ENCODE results near the gene LRBA. TPM values are rescaled to one million over a fixed set of nuclear protein-coding genes. Genes with fewer than 3 reads are reported as not detected.
A peak's percentile ranks its signal among the peaks of the same experiment; 100 is the strongest.

Gene LRBA
- total and polyA plus RNA-seq, 5 donors from 2014 or later, result 23.0 to 95.3 (median 25.4) TPM

DNA sequence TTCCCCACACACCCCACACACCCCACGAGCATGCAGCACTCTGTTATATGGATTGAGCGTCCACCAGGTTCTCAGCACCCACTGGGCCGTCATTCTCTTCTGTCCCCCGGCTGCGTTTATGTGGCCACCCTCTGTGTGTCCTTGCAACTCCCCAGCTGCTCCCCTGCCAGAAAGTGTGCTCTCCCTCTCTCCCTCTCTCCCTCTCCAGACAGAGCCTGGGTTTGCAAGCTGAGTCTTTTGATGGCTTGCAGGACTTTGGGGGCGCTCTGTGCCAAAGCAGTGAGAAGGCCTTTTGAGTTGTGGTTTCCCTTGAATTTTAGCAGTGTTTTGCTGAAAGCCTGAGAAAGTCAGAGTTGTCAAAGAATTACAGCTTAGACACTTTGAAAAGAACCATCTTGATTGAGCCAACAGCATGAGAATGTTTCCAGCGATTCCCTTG is 763.3 kb downstream of the LRBA start:
- peaks cover 3% of the 10 kb centered on the region for H3K36me3 Mint-ChIP-seq
- Histone ChIP-seq H3K36me3 (ENCODE audit: control insufficient read depth, insufficient read depth, low read length) (no peaks in the 10 kb centered on the region), H3K27ac (ENCODE audit: insufficient read depth, low read length, poor library complexity, severe bottlenecking) (no peak overlapping the region), H3K4me1 (ENCODE audit: control insufficient read depth, insufficient read depth, low read length, poor library complexity, severe bottlenecking) (no peaks in the 10 kb centered on the region), H3K4me3 (ENCODE audit: low read depth, low read length) (no peak overlapping the region), H3K27me3 (ENCODE audit: control insufficient read depth, insufficient read depth, low read length) (peaks cover 3% of the 10 kb centered on the region), H3K9me3 (ENCODE audit: control insufficient read depth in 2 of 2, low read length in 2 of 2) (no peaks in the 10 kb centered on the region)
- DNase-seq, result no peak
- H3K27me3 Mint-ChIP-seq, result peaks cover 6% of the 10 kb centered on the region
- no peak overlapping the region for H3K4me3 Mint-ChIP-seq
- no peak for ATAC-seq (ENCODE audit: low read depth in 2 of 2)
- H3K27ac Mint-ChIP-seq, result peak overlapping the region in 1 of 3 donors; percentile 26
- no peaks in the 10 kb centered on the region for H3K4me1 Mint-ChIP-seq
- H3K9me3 Mint-ChIP-seq, result peaks cover 0 to 1% (median 0%) of the 10 kb centered on the region in 7 donors

DNA sequence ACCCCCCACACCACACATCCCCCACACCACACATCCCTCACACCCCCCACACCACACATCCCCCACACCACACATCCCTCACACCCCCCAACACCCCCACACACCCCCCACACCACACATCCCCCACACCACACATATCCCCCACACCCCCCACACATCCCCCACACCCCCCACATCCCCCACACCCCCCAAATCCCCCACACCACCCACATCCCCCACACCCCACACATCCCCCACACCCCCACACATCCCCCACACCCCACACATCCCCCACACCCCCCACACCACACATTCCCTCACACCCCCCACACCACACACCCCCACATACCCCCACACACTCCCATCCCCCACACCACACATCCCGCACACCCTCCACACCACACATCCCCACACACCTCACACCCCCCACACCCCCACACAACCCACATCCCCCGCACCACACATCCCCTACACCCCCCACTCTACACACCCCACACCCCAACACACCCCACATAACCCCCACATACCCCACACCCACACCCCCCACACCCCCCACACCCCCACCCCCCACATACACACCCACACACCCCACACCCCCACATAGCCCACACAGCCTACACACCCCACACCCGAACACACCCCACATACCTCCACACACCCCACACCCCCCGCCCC is 764.0 kb downstream of the LRBA start:
- H3K4me3 Mint-ChIP-seq, result no peak overlapping the region
- no peak for ATAC-seq (ENCODE audit: low read depth in 2 of 2)
- Histone ChIP-seq H3K36me3 (ENCODE audit: control insufficient read depth, insufficient read depth, low read length) (no peaks in the 10 kb centered on the region), H3K4me1 (ENCODE audit: control insufficient read depth, insufficient read depth, low read length, poor library complexity, severe bottlenecking) (no peaks in the 10 kb centered on the region), H3K4me3 (ENCODE audit: low read depth, low read length) (no peak overlapping the region), H3K9me3 (ENCODE audit: control insufficient read depth in 2 of 2, low read length in 2 of 2) (no peaks in the 10 kb centered on the region), H3K27ac (ENCODE audit: insufficient read depth, low read length, poor library complexity, severe bottlenecking) (no peak overlapping the region), H3K27me3 (ENCODE audit: control insufficient read depth, insufficient read depth, low read length) (peaks cover 3% of the 10 kb centered on the region)
- peaks cover 0 to 1% (median 0%) of the 10 kb centered on the region in 7 donors for H3K9me3 Mint-ChIP-seq
- no peak for DNase-seq
- H3K27ac Mint-ChIP-seq, result no peak overlapping the region
- peaks cover 6% of the 10 kb centered on the region for H3K27me3 Mint-ChIP-seq
- H3K4me1 Mint-ChIP-seq, result no peaks in the 10 kb centered on the region
- H3K36me3 Mint-ChIP-seq, result no peaks in the 10 kb centered on the region

DNA sequence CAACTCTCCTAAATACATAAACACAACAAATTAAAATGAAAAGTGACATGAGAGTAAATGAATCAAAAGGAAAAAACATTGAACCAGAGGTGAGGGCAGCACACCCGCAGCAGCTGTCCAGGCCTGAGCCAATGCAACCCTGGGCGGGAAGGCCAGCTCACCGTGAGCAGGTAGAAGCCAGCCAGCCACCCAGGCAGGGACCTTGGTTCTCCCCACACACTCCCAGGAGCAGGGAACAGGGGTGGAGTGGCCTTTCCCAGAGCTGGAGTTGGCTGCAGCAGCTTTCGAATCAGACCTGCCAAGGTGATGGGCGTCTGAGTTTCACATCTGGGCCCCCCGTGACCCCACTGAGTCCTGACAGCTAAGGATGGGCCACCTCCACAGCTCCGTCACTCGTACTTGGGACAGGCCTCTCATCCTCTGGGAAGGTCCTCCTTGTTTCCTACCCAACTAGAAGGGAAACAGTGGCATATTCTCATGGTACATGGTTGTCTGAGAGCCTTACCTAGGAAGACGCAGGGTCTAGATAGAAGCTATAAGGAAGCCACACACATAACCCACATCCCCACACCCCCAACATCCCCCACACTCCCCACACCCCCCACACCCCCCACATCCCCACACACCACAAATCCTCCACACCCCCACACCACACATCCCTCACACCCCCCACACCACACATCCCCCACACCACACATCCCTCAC is 764.6 kb downstream of the LRBA start:
- Mint-ChIP-seq H3K4me3 (no peak overlapping the region), H3K4me1 (no peaks in the 10 kb centered on the region), H3K27me3 (peaks cover 6% of the 10 kb centered on the region), H3K36me3 (no peaks in the 10 kb centered on the region), H3K9me3 (peaks cover 0 to 1% (median 0%) of the 10 kb centered on the region in 7 donors), H3K27ac (no peak overlapping the region)
- no peaks in the 10 kb centered on the region for H3K4me1 ChIP-seq (ENCODE audit: control insufficient read depth, insufficient read depth, low read length, poor library complexity, severe bottlenecking)
- H3K27ac ChIP-seq (ENCODE audit: insufficient read depth, low read length, poor library complexity, severe bottlenecking), result no peak overlapping the region
- no peak for DNase-seq
- H3K4me3 ChIP-seq (ENCODE audit: low read depth, low read length), result no peak overlapping the region
- ATAC-seq (ENCODE audit: low read depth in 2 of 2), result no peak
- no peaks in the 10 kb centered on the region for H3K9me3 ChIP-seq (ENCODE audit: control insufficient read depth in 2 of 2, low read length in 2 of 2)
- peaks cover 3% of the 10 kb centered on the region for H3K27me3 ChIP-seq (ENCODE audit: control insufficient read depth, insufficient read depth, low read length)
- H3K36me3 ChIP-seq (ENCODE audit: control insufficient read depth, insufficient read depth, low read length), result no peaks in the 10 kb centered on the region

DNA sequence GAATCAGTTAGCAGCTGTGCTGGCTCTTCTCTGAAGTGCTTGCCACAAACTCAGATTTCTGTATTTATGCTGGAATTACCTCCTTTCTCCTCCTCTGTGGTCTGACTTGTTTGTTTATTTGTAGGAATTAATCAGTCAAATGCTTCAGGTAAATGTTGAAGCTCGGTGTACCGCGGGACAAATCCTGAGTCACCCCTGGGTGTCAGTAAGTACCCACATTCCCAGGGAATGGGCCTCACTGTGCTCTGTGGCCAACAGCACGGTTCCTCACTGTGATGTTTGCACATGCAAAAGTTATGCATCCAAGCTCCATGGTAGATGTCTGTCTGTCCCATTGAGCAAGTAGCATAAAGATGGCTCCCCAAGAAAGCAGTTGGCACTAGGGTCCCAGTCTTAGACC is 766.9 kb downstream of the LRBA start:
- H3K27ac ChIP-seq (ENCODE audit: insufficient read depth, low read length, poor library complexity, severe bottlenecking), result no peak overlapping the region
- Mint-ChIP-seq H3K27me3 (peaks cover 6% of the 10 kb centered on the region), H3K4me3 (no peak overlapping the region), H3K9me3 (peaks cover 0 to 1% (median 0%) of the 10 kb centered on the region in 7 donors), H3K4me1 (no peaks in the 10 kb centered on the region), H3K36me3 (no peaks in the 10 kb centered on the region), H3K27ac (no peak overlapping the region)
- no peaks in the 10 kb centered on the region for H3K9me3 ChIP-seq (ENCODE audit: control insufficient read depth in 2 of 2, low read length in 2 of 2)
- H3K36me3 ChIP-seq (ENCODE audit: control insufficient read depth, insufficient read depth, low read length), result no peaks in the 10 kb centered on the region
- H3K4me1 ChIP-seq (ENCODE audit: control insufficient read depth, insufficient read depth, low read length, poor library complexity, severe bottlenecking), result no peaks in the 10 kb centered on the region
- no peak overlapping the region for H3K4me3 ChIP-seq (ENCODE audit: low read depth, low read length)
- DNase-seq (no peak), ATAC-seq (ENCODE audit: low read depth in 2 of 2) (no peak)
- peaks cover 3% of the 10 kb centered on the region for H3K27me3 ChIP-seq (ENCODE audit: control insufficient read depth, insufficient read depth, low read length)

DNA sequence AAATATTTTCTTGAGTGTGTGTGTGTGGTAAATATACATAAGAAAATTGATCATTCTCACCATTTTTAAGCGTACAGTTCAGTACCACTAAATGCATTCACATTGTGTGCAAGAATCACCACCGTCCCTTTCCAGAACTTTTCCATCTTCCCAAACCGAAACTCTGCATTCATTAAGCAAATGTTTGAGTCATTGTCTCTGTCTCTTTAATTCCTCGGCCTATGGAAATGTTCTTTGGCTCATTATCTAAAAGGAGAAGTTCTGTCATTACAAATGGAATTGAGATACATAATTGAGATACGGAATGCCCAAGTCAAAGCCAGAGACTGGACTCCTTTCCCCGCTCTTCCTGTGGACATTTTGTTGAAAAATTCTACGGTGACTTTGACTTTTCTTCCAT is 767.9 kb downstream of the LRBA start:
- H3K4me3 Mint-ChIP-seq, result no peak overlapping the region
- no peaks in the 10 kb centered on the region for H3K9me3 Mint-ChIP-seq
- peaks cover 3% of the 10 kb centered on the region for H3K27me3 ChIP-seq (ENCODE audit: control insufficient read depth, insufficient read depth, low read length)
- no peaks in the 10 kb centered on the region for H3K9me3 ChIP-seq (ENCODE audit: control insufficient read depth in 2 of 2, low read length in 2 of 2)
- H3K4me1 Mint-ChIP-seq, result no peaks in the 10 kb centered on the region
- ATAC-seq (ENCODE audit: low read depth in 2 of 2), result no peak
- H3K36me3 Mint-ChIP-seq, result no peaks in the 10 kb centered on the region
- no peaks in the 10 kb centered on the region for H3K4me1 ChIP-seq (ENCODE audit: control insufficient read depth, insufficient read depth, low read length, poor library complexity, severe bottlenecking)
- H3K4me3 ChIP-seq (ENCODE audit: low read depth, low read length), result no peak overlapping the region
- H3K27ac Mint-ChIP-seq, result no peak overlapping the region
- peaks cover 6% of the 10 kb centered on the region for H3K27me3 Mint-ChIP-seq
- no peak for DNase-seq
- H3K36me3 ChIP-seq (ENCODE audit: control insufficient read depth, insufficient read depth, low read length), result no peaks in the 10 kb centered on the region
- no peak overlapping the region for H3K27ac ChIP-seq (ENCODE audit: insufficient read depth, low read length, poor library complexity, severe bottlenecking)

DNA sequence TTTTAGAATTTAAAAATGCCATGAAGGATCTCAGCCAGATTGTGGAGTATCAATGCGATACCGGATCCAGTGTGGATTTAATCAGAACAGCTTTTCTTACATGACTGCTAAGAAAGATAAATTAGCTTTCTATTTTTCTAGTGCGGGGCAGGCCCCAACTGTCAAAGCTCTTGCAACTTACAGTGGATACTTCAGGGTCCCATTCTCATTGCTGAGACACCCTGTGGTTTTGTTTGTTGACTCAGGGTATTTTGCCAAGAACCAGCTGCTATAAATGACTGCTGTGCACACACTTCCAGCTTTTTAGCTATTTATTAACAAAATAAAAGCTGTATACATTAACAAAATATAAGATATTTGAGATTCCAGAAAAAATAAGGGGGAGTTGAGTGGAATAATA is 770.5 kb downstream of the LRBA start:
- Mint-ChIP-seq H3K9me3 (no peaks in the 10 kb centered on the region), H3K4me1 (no peaks in the 10 kb centered on the region), H3K27me3 (peaks cover 6% of the 10 kb centered on the region), H3K27ac (no peak overlapping the region), H3K4me3 (no peak overlapping the region), H3K36me3 (no peaks in the 10 kb centered on the region)
- ATAC-seq (ENCODE audit: low read depth in 2 of 2) (no peak), DNase-seq (no peak)
- Histone ChIP-seq H3K4me1 (ENCODE audit: control insufficient read depth, insufficient read depth, low read length, poor library complexity, severe bottlenecking) (no peaks in the 10 kb centered on the region), H3K27ac (ENCODE audit: insufficient read depth, low read length, poor library complexity, severe bottlenecking) (no peak overlapping the region), H3K9me3 (ENCODE audit: control insufficient read depth in 2 of 2, low read length in 2 of 2) (no peaks in the 10 kb centered on the region), H3K4me3 (ENCODE audit: low read depth, low read length) (no peak overlapping the region), H3K36me3 (ENCODE audit: control insufficient read depth, insufficient read depth, low read length) (no peaks in the 10 kb centered on the region), H3K27me3 (ENCODE audit: control insufficient read depth, insufficient read depth, low read length) (peaks cover 3% of the 10 kb centered on the region)

DNA sequence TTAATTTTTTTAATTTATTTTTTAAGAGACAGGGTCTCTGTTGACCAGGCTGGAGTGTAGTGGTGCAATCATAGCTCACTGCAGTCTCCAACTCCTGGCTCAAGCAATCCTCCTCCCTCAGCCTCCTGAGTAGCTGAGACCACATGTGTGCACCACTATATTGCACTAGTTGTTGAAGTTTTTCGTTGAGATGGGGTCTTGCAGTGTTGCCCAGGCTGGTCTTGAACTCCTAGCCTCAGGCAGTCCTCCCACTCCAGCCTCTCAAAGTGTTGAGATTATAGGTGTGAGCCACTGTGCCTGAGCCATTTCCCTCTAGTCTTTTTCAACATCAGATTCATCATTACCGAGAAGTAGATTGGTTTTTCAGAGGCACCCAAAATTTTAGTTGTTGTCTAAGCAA is 771.2 kb downstream of the LRBA start:
- Mint-ChIP-seq H3K4me1 (no peaks in the 10 kb centered on the region), H3K27me3 (peaks cover 6% of the 10 kb centered on the region)
- DNase-seq, result no peak

More for the DNA sequence above, 771.2 kb downstream of the LRBA start:
- no peaks in the 10 kb centered on the region for H3K36me3 Mint-ChIP-seq
- no peak overlapping the region for H3K27ac Mint-ChIP-seq
- ATAC-seq (ENCODE audit: low read depth in 2 of 2), result no peak
- no peak overlapping the region for H3K4me3 Mint-ChIP-seq
- no peaks in the 10 kb centered on the region for H3K36me3 ChIP-seq (ENCODE audit: control insufficient read depth, insufficient read depth, low read length)
- no peak overlapping the region for H3K4me3 ChIP-seq (ENCODE audit: low read depth, low read length)
- no peak overlapping the region for H3K27ac ChIP-seq (ENCODE audit: insufficient read depth, low read length, poor library complexity, severe bottlenecking)
- peaks cover 3% of the 10 kb centered on the region for H3K27me3 ChIP-seq (ENCODE audit: control insufficient read depth, insufficient read depth, low read length)
- no peaks in the 10 kb centered on the region for H3K9me3 Mint-ChIP-seq
- no peaks in the 10 kb centered on the region for H3K9me3 ChIP-seq (ENCODE audit: control insufficient read depth in 2 of 2, low read length in 2 of 2)
- H3K4me1 ChIP-seq (ENCODE audit: control insufficient read depth, insufficient read depth, low read length, poor library complexity, severe bottlenecking), result no peaks in the 10 kb centered on the region

Data from CD4-positive, CD25-positive, alpha-beta regulatory T cell (primary cell).